Melanocyte of skin (primary cell): Measurements from ENCODE around the gene MRPL52. TPM values are rescaled to one million over a fixed set of nuclear protein-coding genes. Genes with fewer than 3 reads are reported as not detected.

Experiments
- small RNA-seq, 2 donors: library from RNA; depleted of rRNA; stranded (forward); fragments of <200 nt; gene quantifications; one replicate each; pipeline ENCODE3, GENCODE V24; 2012
- total RNA-seq, 2 donors: library from RNA; depleted of rRNA; stranded (reverse); fragments of >200 nt; gene quantifications; 2 replicates each; pipeline ENCODE4 v1.2.3, GENCODE V29; 2012

The MRPL52 gene
- 10 to 100 TPM; 35.1 to 38.3 TPM for total RNA-seq

DNA sequence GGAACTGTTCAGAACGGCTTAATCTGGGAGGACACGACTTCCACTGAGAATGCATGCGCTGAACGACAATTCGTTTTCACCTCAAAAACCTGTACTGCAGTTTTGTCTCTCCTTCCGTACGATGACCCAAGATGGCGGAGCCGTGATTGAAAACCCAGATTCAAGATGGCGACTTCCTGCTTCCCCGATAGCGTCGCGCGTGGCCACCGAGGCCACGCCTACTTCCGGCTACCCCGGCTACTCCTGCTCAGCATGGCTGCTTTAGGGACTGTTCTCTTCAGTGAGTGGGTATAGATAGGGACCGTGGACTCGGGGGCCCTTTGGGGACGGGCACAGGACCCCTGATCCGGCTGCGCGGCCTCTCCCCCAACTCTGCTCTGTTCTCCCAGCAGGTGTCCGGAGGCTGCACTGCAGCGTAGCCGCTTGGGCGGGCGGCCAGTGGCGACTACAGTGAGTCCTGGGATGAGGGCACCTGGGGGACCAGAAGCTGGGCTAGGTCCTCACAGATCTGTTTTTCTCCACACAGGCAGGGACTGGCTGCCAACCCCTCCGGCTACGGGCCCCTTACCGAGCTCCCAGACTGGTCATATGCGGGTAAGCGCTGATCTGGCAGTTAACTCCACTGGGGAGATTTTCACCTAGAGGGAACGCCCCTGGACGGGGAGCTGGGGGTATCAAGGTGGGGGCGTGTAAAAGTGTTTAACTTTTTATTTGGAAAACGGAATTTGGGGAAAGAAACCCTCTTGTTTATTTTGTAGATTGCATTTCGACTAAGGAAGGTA is at the start of gene MRPL52:
Gene MRPL52 (plus strand): TSS at position 227 of the 782 bp plus-strand sequence. CDS start 26 bp downstream, at position 253.

DNA sequence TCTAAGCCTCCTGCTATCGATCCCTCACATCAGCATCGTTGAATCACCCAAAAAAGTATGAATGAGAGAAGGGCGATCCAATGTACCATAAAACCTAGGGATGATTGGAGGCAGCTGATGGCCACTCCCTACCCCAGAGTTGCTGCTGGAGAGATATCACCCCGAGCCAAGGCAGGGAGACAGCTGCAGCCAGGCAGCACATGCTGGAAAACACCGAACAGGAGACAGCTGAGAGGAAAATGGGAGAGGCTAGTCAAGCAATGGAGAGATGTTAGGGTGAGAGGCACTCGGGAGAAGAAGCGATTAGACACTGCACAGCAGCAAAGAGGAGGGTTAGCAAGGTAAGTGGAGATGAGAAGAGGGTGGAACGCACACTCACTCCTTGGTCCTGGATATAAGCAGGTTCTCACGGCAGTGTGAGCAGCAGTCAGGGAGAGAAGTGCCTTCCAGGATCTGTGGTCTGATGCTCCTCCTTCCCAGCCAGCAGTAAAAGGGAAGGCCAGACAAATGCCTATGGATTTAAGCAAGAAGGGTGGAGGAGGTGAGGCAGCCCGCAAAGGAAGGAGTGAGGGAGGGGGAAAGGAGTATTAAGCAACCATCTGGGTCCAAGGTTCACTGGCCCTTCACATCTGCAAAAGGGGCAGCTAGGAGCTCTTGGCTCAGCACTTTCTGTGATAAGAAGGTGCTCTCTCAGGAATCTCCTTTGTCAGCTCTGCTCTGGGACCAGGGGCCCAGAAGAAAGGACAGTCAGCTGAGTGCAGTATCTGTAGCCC is 14.6 kb upstream of the MRPL52 start, which contains the start of gene SLC7A7:
Gene SLC7A7 (minus strand): TSS at position 495 of the 773 bp plus-strand sequence. CDS start 2,037 bp downstream, outside the sequence.

GRCh38 chr14:22836301-22837113 is 6.8 kb downstream of the MRPL52 start, which contains the start of gene MMP14:
MMP14 (plus strand) TSS chr14:22836585; CDS start chr14:22836818, 233 bp downstream.

DNA sequence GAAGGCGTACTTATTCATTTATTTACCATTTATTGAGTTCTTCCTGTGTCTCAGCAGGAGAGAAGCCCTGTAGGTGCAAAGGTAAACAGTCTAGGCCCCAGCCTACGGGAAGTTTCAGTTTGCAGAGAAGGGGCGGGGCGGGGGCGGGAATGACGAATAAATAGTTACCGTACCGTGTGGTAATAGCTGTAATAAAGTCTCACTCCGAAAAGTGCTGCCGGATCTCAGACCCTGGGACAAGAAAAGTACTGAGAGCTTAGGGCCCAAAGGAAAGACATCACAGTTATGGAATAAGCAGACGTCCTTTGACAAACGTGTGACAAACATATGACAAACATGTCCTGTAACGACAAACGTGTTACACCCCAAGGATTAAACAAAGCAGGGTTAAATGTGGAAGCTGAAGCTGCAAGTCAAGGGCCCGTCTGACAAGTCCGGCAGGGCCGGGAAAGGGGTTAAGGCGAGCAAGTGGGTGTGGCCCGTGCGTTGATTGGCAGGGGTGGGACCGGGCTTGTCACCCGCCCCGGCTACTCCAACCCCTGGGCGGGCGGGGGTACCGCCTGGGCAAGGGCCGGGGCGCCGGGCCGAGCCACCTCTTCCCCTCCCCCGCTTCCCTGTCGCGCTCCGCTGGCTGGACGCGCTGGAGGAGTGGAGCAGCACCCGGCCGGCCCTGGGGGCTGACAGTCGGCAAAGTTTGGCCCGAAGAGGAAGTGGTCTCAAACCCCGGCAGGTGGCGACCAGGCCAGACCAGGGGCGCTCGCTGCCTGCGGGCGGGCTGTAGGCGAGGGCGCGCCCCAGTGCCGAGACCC is 41.7 kb downstream of the MRPL52 start, which contains the start of gene LRP10:
Gene LRP10 (plus strand): TSS at position 517 of the 809 bp plus-strand sequence. CDS start 564 bp downstream, outside the sequence.

GRCh38 chr14:22883173-22883976 is 53.7 kb downstream of the MRPL52 start, which contains the start of gene REM2:
REM2 (plus strand) TSS chr14:22883222; CDS start chr14:22883288, 66 bp downstream.

Small RNAs within 50 kb of the gene (small RNA-seq; reads per million reads assigned to genes)
- 0 reads per million in 2 donors for gene RF00019

Other genes starting within 250 kb of the MRPL52 start
- gene DAD1, start 240.7 kb upstream of the MRPL52 start, total RNA-seq: 100 to 1,000 TPM; 312 to 322 TPM
- 10 to 100 TPM; 13.3 to 25.1 TPM for gene ABHD4, start 231.6 kb upstream of the MRPL52 start, total RNA-seq
- under 1 TPM in 1 of 2 donors, not detected in 1; under 0.01 TPM for gene OR6J1, start 185.5 kb upstream of the MRPL52 start, total RNA-seq
- gene OXA1L, start 63.2 kb upstream of the MRPL52 start, total RNA-seq: 10 to 100 TPM; 60.9 to 73.9 TPM
- gene SLC7A7, start 14.5 kb upstream of the MRPL52 start, total RNA-seq: 1 to 10 TPM in 1 of 2 donors, under 1 TPM in 1; 0.34 to 1.7 TPM
- gene MMP14, start 6.7 kb downstream of the MRPL52 start, total RNA-seq: 100 to 1,000 TPM; 336 to 370 TPM
- gene LRP10, start 41.9 kb downstream of the MRPL52 start, total RNA-seq: 10 to 100 TPM; 68.9 to 80.5 TPM
- gene REM2, start 53.3 kb downstream of the MRPL52 start, total RNA-seq: under 1 TPM in 1 of 2 donors, not detected in 1; under 0.01 TPM
- 10 to 100 TPM; 66.9 to 89.5 TPM for gene RBM23, start 89.3 kb downstream of the MRPL52 start, total RNA-seq
- 100 to 1,000 TPM in 1 of 2 donors, 10 to 100 TPM in 1; 65.0 to 103 TPM for gene PRMT5, start 99.5 kb downstream of the MRPL52 start, total RNA-seq
- 10 to 100 TPM; 31.0 to 52.0 TPM for gene HAUS4, start 127.2 kb downstream of the MRPL52 start, total RNA-seq
- 1 to 10 TPM; 2.0 to 2.1 TPM for gene AJUBA, start 152.7 kb downstream of the MRPL52 start, total RNA-seq
- 1 to 10 TPM; 6.9 to 9.7 TPM for gene C14orf93, start 180.3 kb downstream of the MRPL52 start, total RNA-seq
- gene PSMB5, start 205.0 kb downstream of the MRPL52 start, total RNA-seq: 100 to 1,000 TPM; 142 to 208 TPM
- not detected for gene PSMB11, start 212.3 kb downstream of the MRPL52 start, total RNA-seq
- 1 to 10 TPM; 1.7 to 2.7 TPM for gene CDH24, start 227.6 kb downstream of the MRPL52 start, total RNA-seq